GM19193 (cell line): ENCODE data around the gene ZNF536.

Experiments
- POLR2A ChIP-seq: IDR thresholded peaks from 4 replicates; pipeline ENCODE4 v1.6.1; 2011; ENCODE audit not compliant: insufficient read depth, insufficient read length; ENCODE audit errors: extremely low read depth

Gene ZNF536

DNA sequence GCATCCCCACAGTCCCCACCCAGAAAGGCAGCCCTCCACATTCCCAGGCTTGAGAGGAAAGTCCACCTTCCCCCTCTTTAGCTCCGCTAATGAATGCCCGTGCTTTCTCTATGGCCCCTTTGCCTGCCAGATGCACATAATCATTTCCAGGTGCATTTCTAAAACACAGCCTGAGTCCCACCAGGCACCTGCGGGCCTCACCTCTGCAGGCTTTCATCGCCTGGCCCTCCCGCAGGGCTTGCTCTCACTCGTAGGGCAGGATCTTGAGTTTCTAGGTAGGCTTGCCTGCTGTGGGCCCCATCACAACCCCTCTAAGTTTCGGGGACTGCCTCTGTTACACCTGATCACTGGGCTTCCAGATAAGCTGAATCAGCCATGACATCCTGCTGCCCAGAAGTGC, 173.6 kb downstream of the ZNF536 start:
- TF ChIP-seq POLR2A = no peak

DNA sequence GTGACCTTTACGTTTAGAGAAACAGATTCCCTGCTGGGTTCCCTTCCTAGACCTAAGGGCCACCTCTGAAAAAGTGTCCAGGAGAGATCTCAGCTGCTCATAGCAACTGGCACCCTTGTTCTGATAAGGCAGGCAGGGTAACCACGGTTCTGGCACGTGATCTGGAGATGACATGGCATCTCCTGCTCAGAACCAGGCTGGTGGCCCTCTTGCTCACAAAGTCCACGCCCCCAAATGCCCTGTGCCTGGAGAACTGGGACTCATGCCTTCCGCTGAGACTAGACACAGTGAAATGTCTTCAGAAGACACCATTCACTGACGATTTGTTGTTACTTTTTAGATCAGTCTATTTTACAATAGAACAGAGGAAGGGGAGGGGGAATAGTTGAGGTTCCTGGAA, 174.1 kb downstream of the ZNF536 start:
- no peak for TF ChIP-seq POLR2A

- TF ChIP-seq POLR2A = no peak
These were observed 175.1 kb downstream of the ZNF536 start for GRCh38 chr19:30547246-30547645.

GRCh38 chr19:30549151-30549550, 177.0 kb downstream of the ZNF536 start:
- TF ChIP-seq POLR2A = no peak

DNA sequence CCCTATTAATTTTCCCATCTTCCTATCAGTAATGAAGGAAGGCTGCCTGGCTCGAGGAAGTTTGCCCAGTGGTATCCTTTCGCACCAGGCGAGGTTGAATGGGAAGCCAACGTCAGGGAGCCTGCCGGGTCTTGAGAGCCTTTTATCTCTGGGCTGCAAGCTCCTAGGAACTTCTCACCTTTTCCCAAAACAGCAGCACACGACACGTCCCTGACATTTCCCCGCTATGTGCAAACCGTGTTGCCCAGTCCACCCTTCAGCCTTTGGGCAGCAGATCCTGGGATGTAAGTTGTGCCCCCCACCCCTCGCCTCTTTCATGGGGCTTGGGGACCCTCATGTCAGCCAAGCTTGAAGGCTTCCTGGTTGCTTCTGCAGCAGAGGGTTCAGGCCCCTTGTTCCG, 179.1 kb downstream of the ZNF536 start:
- no peak for TF ChIP-seq POLR2A

DNA sequence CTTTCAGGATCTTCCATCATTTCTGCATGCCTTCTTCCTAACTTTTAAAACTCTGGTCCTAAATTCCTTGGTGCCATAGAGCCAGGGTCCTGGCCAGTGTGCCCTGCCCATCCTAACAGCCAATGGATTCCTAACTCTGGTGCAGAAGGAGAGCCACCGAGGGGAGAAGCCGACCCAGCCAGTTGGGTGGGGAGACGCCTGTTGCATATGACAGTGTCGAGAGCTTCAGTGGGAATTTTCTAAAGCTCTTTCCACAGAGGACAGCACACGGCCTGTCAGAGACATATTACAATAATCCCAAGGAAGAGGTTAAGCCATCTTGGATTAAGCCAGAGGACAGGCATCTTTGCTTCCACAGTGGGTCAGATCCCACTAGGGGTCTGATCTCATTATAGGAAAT, 180.4 kb downstream of the ZNF536 start:
- no peak for TF ChIP-seq POLR2A

DNA sequence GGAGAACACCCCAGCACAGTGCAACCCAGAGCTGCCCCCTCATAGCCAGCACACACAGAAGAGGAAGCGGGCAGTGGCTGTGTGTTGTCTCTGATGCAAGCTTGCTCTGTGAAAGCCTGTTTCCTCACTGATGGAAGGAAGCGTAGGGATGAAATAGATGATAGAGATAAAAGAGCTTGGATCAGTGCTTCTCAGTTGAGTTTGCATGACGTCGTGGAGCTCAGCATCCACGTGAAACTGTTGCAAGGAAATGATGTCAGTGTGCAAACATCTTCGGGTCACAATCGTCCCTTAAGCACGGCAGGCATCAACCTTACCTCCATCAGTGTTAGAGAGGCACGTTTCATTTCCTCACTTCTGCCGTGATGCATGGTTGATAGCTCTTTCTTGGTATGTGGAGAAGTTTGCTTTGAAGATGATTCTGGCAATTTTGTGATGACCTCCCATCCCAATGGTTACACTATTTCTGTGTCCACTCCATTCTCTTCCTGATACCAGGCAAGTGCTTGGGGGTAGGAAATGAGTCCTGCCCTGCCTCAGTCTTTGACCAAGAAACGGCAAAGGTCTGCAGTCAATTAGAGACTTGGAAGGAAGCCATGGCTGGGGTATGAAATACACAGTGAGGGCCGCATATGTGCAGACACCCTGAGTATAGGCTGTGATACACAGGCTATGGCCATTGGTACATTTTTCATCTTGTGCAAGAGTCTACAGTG, 183.0 kb downstream of the ZNF536 start:
- TF ChIP-seq POLR2A = no peak

GRCh38 chr19:30555791-30556110, 183.6 kb downstream of the ZNF536 start:
- TF ChIP-seq POLR2A = no peak

- no peak for TF ChIP-seq POLR2A
These were observed 184.1 kb downstream of the ZNF536 start for GRCh38 chr19:30556230-30556711.

DNA sequence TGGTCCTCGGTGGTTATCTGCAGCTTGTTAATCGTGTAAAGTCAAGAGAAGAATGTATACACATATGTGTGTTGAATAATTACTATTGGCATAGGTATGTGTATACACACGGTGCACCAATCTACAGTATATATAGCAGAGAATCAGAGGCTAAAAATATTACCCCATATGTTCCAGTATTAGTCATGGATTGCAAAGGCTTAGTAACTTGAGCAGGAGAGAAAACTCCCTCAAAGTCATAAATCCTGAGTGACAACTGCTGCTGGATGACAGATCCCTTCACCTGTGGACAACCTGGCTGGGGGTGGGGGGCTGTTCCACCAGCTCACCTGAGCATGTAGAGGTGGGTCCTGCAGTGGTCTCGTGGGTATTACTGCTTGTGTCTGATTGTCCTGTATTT, 185.0 kb downstream of the ZNF536 start:
- TF ChIP-seq POLR2A = no peak

DNA sequence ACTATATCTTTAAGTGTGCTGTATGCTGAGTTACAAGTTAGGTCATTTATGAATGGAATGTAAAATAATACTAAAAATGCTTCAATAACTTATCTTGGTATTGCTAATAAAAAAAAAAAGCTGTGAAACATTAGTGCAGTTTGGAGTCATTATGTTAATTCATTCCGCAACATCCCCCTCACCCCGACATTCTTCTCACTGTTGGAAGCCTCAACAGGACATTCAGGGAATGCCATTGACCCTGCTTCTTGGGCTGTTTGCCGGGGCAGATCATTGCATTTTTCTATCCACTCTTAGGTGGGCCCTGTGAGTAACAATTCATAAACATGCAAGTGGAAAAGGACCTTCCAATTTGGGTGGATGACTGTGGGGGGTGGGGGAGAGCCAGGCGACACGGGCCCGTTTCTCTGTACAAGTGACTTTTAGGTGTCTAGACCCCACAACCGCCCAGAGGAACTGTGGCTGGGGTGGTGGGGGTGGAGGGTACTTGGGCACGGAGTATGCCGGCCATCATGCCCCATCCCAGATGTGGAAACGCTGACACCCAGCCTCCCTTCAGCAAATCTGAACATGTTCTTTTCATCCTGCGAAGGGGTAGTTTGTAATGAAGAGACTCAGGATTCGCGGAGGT, 185.9 kb downstream of the ZNF536 start:
- TF ChIP-seq POLR2A = no peak

DNA sequence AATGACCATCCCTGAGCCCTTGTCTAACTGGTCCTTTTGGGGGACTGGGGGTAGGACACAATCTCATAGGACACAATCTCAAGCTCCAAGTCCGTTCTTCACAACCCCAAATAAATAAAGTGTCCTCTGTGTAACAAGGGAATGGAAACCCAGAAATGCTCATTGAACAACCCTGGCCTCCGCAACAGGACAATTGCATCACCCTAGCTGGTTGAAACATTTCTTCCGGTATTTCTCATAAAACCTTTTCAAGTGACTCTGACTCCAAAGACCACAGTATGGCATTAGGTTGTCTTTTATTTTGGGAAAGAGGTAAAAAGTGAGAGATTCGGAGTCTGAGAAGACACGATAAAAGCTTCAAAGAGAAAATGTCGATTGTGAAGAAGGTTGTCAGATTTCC, 186.6 kb downstream of the ZNF536 start:
- TF ChIP-seq POLR2A = no peak

DNA sequence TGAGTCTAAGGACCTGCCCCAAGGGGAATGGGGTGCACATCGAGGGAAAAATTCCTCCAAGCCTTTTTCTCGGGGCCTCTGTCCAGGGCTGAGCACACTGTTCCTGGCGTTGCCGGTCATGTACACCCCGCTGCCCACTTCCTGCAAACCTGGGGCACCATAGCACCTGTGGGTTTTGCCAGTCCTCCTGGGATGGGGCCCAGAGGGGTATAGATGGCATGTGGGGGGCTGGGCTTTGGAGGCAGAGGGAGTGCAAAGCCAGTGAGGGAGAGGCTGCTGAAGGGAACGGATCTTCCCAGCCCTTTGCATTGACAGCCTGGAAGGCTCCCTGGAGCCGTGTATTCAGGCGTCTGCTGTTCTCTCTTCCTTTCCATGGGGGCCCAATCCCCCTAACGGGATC, 187.3 kb downstream of the ZNF536 start:
- TF ChIP-seq POLR2A = no peak

- no peak for TF ChIP-seq POLR2A
These were observed 190.8 kb downstream of the ZNF536 start for GRCh38 chr19:30562981-30563380.

GRCh38 chr19:30563691-30564090, 191.5 kb downstream of the ZNF536 start:
- no peak for TF ChIP-seq POLR2A

DNA sequence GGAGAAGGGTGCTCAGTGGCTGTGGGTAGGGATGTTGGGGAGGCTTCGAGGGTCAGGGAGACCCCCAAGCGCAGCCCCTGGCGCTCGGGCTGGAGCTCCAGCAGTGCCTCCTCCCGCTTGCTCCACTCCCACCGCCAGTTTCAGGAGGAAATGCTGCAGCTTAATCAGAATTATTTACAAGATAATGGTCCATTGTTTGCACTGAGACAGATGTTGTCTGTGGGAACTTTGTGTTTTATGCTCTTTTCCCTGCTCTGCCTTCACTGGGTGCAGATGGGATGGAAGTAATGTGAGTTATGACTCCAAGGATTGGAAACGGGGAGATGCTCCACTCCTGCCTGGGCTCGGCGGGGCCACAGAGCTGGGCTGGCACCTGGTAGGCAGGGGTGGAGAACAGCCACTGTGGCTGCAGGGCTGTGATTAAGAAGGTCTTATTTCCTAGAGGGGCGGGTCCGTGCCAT, 192.4 kb downstream of the ZNF536 start:
- TF ChIP-seq POLR2A = no peak

DNA sequence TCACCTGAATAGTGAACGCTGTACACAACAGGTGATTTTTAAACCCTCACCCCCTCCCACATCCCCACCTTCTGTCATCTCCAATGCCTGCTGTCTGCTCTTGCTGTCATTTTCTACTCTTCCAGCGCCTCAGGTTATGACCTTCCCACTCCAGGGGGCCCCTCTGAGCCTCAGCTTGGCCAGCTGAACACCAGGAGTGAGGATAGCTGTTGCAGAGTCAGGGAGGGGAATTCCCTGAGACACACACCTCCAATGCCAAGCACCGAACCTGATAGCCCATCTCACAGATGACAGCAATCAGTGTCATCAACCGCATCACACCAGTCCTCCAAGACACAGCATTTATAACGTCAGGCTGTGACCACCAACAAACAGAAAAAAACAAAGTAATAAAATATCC, 193.5 kb downstream of the ZNF536 start:
- TF ChIP-seq POLR2A = no peak

DNA sequence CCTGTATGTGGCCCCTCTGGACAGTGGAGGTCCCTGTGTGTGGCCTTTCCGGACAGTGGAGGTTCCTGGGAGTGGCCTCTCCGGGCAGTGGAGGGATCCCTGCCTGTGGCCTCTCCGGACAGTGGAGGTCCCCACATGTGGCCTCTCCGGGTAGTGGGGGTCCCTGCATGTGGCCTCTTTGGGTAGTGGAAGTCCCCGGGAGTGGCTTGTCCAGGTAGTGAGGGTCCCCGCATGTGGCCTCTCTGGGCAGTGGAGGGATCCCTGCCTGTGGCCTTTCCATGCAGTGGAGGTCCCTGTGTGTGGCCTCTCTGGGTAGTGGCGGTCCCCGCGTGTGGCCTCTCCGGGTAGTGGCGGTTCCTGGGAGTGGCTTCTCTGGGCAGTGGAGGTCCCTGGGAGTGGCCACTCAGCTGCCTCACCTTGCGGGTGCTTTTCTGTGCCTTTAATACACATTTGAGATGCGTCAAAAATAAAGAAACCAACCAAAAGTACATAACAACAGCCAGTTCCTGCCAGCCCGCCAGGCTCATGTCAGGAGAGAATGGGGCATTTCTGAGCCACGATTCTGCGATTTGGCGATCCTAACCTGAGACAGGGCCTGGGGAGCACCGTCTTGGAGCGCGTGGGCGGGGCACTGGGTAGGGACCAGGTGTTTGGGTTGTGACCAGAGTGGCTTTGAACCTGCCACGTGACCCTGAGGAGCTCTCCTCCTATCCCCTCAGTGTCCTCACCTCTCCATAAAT, 194.7 kb downstream of the ZNF536 start:
- no peak for TF ChIP-seq POLR2A
